Natural killer cell treated with Interleukin-12 subunit alpha and Interleukin-12 subunit beta and Interleukin-15 and Interleukin-18, amount 100 ng/mL, for 72 hours (primary cell): ENCODE data around the gene TOGARAM2. TPM values are rescaled to one million over a fixed set of nuclear protein-coding genes. Genes with fewer than 3 reads are reported as not detected.
"Not testable (repeated sequence)": the region's sequence is repeated elsewhere in the genome, so short reads cannot be mapped to it uniquely, and the experiment has no call there.

Experiments
- ATAC-seq, 2 donors: fragments of 150-1000 bp; cut with Tn5 transposase in 1 of 2; sonication (Bioruptor Pico), chemical (Tn5 transposase) in 1 of 2; 2 replicates each; pipeline ENCODE4 v1.10.0; 2021
- DNase-seq: peaks from one replicate; pipeline ENCODE4 v3.0.0; 2022; ENCODE audit warnings: low spot score
- H3K27ac Mint-ChIP-seq, 2 donors: 1 replicate in 1 of 2; 2 replicates in 1 of 2; pipeline ENCODE4 v1.8.0; 2022; ENCODE audit warnings: mixed read lengths in 2 of 2, mild to moderate bottlenecking in 1 of 2, moderate library complexity in 1 of 2
- H3K27me3 Mint-ChIP-seq, 2 donors: 1 replicate in 1 of 2; 2 replicates in 1 of 2; pipeline ENCODE4 v1.8.0; 2022; ENCODE audit warnings: mixed read lengths in 2 of 2
- H3K36me3 Mint-ChIP-seq: one replicate; pipeline ENCODE4 v1.8.0; 2022; ENCODE audit warnings: mixed read lengths
- H3K4me1 Mint-ChIP-seq, 2 donors: 1 replicate in 1 of 2; 2 replicates in 1 of 2; pipeline ENCODE4 v1.8.0; 2022; ENCODE audit warnings: low read depth in 2 of 2, mixed read lengths in 2 of 2, mild to moderate bottlenecking in 1 of 2
- H3K4me3 Mint-ChIP-seq: one replicate; pipeline ENCODE4 v1.8.0; 2022; ENCODE audit warnings: mixed read lengths
- H3K9me3 Mint-ChIP-seq: 2 replicates; pipeline ENCODE4 v1.8.0; 2022; ENCODE audit warnings: mixed read lengths
- total RNA-seq, 2 donors: library from RNA; stranded (reverse); gene quantifications; one replicate each; pipeline ENCODE4 v1.2.3, GENCODE V29; 2022

TOGARAM2 gene
- total RNA-seq, 2 donors from 2014 or later = 6.8 to 7.7 TPM

DNA sequence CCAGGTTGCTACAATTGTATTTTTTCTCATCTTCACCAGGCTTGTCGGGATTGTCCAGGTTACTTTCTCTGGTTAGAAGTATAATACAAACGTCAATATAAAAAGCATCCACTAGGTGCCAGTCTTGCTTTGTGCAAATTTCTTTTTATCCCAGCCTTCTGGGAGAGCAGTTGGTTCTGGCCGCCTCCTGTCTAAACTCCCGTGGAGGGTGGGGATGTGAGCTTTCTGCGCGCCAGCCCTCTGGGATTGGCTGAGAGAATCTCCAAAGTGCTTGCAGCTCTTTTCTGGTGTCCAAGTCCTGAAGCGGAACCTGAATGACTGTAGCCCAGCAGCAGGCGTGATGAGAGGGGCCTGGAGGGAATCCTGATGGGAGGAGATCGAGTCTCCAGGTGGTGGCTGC is 22.4 kb upstream of the TOGARAM2 start:
- Mint-ChIP-seq H3K36me3 (no peaks in the 10 kb centered on the region), H3K4me3 (no peak overlapping the region), H3K4me1 (peaks cover 0 to 8% of the 10 kb centered on the region in 2 donors)

DNA sequence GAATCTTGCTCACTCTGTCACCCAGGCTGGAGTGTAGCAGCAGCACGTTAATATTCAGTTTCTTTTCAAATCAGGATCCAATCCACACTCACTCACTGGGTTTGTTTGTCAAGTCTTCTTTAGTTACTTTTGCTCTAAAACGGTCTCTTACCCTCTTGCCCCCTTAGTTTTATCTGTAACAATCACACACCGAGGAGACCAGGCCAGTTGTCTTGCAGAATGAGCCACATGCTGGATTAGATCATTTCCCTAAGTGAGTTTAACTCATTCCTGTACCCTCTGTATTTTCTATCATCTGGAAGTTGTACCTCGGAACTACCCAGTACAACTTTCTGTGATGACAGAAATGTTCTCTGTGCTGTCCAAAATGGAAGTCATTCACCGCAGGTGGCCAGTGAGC is 20.7 kb upstream of the TOGARAM2 start:
- ATAC-seq = no peak

More for the DNA sequence above, 22.4 kb upstream of the TOGARAM2 start:
- ATAC-seq (peak; percentile 69 to 80), DNase-seq (no peak)
- Mint-ChIP-seq H3K27me3 (no peaks in the 10 kb centered on the region), H3K9me3 (no peaks in the 10 kb centered on the region), H3K27ac (no peak overlapping the region)

DNA sequence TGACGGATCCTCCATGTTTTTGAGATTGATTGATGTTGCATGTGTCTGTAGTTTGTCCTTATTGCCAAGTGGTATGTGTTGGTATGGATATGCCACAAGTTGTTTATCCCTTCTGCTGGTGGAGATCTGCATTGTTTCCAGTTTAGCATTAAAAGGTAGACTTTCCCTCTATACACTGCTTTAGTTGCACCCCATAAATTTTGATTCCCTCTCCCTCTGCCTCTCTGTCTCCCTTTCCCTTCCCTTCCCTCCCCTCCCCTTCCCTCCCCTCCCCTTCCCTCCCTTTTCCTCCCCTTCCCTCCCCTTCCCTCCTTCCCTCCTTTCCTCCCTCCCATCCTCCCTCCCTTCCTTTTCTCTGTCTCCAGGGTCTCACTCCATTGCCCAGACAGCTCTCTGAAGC is 18.6 kb upstream of the TOGARAM2 start:
- peaks cover 0 to 5% of the 10 kb centered on the region in 2 donors for H3K4me1 Mint-ChIP-seq
- H3K27ac Mint-ChIP-seq = no peak overlapping the region
- no peaks in the 10 kb centered on the region for H3K36me3 Mint-ChIP-seq
- no peaks in the 10 kb centered on the region for H3K9me3 Mint-ChIP-seq
- H3K4me3 Mint-ChIP-seq = no peak overlapping the region
- ATAC-seq = no peak
- DNase-seq = no peak
- no peaks in the 10 kb centered on the region for H3K27me3 Mint-ChIP-seq

More for the DNA sequence above, 20.7 kb upstream of the TOGARAM2 start:
- Mint-ChIP-seq H3K4me1 (peaks cover 0 to 8% of the 10 kb centered on the region in 2 donors), H3K27me3 (no peaks in the 10 kb centered on the region), H3K36me3 (no peaks in the 10 kb centered on the region), H3K4me3 (no peak overlapping the region), H3K27ac (no peak overlapping the region), H3K9me3 (no peaks in the 10 kb centered on the region)
- DNase-seq = no peak

DNA sequence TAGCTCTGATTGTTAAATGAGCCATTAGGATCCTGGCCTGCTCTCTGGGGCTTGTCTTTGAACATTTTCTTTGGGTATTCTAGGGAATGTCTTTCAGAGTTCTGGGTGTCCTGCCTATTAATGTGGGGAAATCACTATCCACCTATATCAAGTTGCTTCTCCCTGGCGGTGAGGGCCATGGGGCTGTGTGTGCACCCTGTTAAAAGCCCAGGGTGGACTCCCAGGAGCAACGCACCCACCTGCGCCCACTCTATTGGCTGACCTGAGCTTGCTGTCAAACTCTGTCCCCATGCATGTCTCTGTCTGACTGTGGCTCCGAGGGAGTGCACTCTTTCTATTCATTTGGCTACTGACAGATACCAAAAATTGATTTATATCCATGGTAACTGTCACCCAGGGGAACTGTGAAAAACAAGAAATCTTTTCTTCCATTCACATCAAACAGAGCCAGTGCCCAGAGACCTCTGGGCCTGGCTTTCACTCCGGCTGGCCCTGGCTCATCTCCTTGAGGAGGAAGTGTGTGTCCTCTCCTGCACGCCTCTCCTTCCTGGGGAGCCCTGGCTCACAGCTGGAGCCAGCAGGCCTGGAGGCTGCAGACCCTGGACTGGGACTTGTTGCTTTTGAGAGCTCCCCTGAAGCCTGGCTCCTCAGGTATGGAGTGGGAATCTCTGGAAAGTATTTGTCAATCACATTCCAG is 10.5 kb upstream of the TOGARAM2 start:
- Mint-ChIP-seq H3K36me3 (no peaks in the 10 kb centered on the region), H3K4me1 (peaks cover 3 to 7% of the 10 kb centered on the region in 2 donors), H3K27ac (no peak overlapping the region), H3K27me3 (no peaks in the 10 kb centered on the region), H3K4me3 (no peak overlapping the region), H3K9me3 (no peaks in the 10 kb centered on the region)
- no peak for DNase-seq
- ATAC-seq = no peak

DNA sequence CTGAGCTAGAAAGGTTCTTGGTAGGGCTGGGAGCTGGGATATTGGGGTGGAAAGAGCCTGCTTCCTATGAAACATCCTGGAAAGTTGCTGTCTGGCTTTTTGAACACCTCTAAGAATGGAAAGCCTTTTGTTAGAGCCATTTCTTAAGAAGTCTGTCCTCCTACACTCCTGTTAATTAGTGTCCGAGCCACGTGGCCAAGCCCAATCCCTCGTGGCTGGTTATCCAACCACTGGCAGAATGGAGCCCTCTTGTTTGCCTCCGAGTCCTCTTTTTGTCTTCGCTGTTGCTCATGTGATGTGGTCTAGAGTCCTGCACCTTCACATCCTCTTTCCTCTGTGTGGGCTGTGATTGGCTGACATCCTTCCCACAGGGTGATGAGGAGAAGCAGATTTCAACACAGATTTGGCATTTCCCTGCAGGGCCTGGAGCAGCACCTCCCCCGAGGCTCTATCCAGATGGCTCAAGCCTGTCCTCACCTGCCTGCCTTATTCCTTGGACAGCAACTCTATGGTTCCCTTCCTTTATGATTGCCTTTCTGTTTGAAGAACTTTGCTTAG is 8.2 kb upstream of the TOGARAM2 start:
- DNase-seq = no peak
- Mint-ChIP-seq H3K4me3 (no peak overlapping the region), H3K36me3 (no peaks in the 10 kb centered on the region), H3K9me3 (no peaks in the 10 kb centered on the region), H3K27me3 (no peaks in the 10 kb centered on the region), H3K4me1 (peaks cover 6 to 7% of the 10 kb centered on the region in 2 donors), H3K27ac (no peak overlapping the region)
- peak in 1 of 2 donors; percentile 31 for ATAC-seq

DNA sequence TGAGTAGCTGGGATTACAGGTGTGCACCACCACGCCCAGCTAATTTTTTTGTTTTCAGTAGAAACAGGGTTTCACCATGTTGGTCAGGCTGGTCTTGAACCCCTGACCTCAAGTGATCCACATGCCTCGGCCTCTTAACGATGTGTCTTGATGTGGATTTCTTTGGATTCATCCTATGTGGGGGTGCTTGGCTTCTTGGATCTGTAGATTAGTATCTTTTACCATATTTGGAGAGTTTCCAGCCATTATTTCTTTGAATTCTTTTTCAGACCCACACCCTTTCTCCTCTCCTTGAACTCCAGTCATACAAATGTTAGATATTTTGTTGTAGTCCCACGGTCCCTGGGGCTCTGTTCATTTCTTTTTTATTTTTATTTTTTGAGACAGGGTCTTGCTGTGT is 6.8 kb upstream of the TOGARAM2 start:
- DNase-seq (no peak), ATAC-seq (no peak)
- Mint-ChIP-seq H3K9me3 (no peaks in the 10 kb centered on the region), H3K36me3 (no peaks in the 10 kb centered on the region), H3K27ac (no peak overlapping the region), H3K4me3 (no peak overlapping the region), H3K27me3 (no peaks in the 10 kb centered on the region), H3K4me1 (peaks cover 6 to 7% of the 10 kb centered on the region in 2 donors)

DNA sequence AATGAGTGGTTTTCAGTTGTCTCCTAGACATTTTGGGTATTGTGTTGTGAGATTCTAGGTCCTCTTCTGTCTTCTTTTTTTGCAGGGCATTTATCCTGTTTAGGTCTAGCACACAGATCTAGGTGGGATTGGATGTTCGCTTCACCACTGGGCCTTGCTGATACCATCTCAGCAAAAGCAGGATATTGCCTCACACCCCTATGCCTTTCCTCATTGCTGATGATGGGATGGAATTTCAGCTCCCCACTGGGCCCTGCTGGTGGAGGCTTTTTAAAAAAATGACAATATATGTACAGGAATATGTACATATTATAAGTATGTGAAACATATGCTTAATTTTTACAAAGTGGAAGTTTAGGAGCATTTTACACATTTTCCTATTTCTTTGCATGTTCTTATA is 5.4 kb upstream of the TOGARAM2 start:
- Mint-ChIP-seq H3K9me3 (no peaks in the 10 kb centered on the region), H3K4me3 (no peak overlapping the region), H3K27me3 (no peaks in the 10 kb centered on the region), H3K4me1 (peaks cover 6 to 7% of the 10 kb centered on the region in 2 donors), H3K27ac (no peak overlapping the region), H3K36me3 (no peaks in the 10 kb centered on the region)
- DNase-seq = no peak
- ATAC-seq = no peak

DNA sequence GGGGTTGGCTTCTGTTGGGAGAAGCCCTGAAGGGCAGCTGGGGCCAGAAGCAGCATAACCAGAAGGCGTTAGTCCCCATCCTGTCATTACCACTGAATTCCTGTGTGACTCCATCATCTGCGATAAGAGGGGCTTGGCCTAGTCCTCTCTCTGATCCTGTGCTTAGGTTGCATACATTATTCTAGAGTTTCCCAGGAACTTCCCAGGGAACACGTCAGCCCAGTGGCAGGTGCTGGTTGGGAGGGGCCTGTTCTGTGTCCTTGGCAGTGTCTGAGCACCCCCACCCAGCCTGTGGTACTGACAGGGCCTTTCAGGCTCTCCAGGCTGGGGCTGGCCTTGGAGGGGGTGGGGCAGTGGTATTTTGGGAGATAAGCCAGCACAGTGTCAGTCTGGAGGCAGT is 4.5 kb upstream of the TOGARAM2 start:
- DNase-seq = no peak
- Mint-ChIP-seq H3K36me3 (no peaks in the 10 kb centered on the region), H3K27me3 (no peaks in the 10 kb centered on the region), H3K27ac (peak overlapping the region in 1 of 2 donors; percentile 53), H3K4me3 (no peak overlapping the region), H3K4me1 (peaks cover 6 to 7% of the 10 kb centered on the region in 2 donors), H3K9me3 (no peaks in the 10 kb centered on the region)
- ATAC-seq = no peak

DNA sequence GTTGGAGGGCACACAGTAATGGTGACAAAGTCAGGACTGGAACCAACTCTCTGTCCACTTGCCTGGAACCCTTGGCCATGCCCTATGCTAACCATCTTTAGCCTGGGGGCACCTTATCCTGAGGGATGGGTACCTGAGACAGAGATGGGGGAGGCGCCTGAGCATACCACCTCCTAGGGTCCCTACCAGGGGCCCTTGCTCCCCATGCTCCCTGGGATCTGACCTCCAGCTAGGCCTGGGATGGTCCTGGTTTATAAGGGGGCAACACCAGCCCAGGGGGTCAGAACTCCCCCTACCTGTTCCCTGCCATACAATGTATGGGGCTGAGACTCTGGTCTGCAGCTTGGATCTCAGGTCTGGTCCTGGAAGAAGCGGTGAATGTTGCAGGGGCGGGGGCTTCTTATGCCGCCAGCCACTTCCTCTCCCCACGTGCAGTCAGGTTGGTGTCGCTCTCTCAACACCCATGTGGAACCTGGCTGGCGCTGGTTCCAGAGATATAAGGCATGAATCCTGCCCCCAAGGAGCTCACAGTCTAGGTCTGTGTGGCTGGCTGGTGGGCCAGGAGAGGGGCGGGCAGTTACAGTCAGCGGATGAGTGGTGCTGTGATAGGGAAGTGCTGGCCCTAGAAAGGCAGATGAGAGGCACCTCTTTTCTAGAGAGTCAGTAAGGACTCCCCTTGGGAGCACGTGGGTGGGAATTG is 3.8 kb upstream of the TOGARAM2 start:
- ATAC-seq (no peak), DNase-seq (no peak)
- Mint-ChIP-seq H3K9me3 (no peaks in the 10 kb centered on the region), H3K4me1 (peaks cover 6 to 7% of the 10 kb centered on the region in 2 donors), H3K27ac (peak overlapping the region in 1 of 2 donors; percentile 71), H3K4me3 (no peak overlapping the region), H3K36me3 (no peaks in the 10 kb centered on the region), H3K27me3 (no peaks in the 10 kb centered on the region)

DNA sequence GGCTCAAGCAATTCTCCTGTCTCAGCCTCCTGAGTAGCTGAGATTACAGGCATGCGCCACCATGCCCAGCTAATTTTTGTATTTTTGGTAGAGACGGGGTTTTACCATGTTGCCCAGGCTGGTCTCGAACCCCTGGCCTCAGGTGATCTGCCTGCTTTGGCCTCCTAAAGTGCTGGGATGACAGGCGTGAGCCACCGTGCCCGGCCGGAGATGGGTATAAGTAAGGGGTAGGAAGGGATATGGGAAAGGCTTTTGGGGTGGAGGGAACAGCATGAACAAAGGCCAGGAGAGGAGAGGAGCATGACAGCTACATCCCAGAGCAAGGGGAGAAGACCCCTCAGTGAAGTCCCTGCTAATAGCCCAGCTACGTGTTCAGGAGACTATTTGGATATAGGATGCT is 3.1 kb upstream of the TOGARAM2 start:
- H3K4me3 Mint-ChIP-seq, H3K36me3 Mint-ChIP-seq, DNase-seq, H3K9me3 Mint-ChIP-seq, H3K4me1 Mint-ChIP-seq, ATAC-seq, H3K27me3 Mint-ChIP-seq: not testable (repeated sequence)
- peak overlapping the region in 1 of 2 donors; percentile 71 for H3K27ac Mint-ChIP-seq

DNA sequence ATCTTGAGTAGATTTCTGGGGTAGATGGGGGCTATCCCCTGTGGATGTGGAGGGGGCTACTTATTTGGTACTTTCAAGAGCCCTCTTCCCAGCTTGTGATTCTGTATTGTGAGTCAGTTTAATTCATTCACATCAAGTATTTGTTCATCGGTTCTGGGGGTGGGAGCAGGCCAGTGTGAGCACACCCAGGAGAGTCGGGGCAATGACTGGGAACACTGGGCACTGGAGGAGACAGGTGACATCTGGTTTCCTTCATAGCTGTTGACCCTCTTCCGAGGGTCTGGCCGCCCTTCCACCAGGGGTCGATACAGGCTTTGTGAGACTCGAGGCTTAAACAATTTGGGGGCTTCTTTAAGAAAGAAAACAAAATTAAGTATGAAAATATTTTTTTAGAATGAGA is 2.5 kb upstream of the TOGARAM2 start:
- no peaks in the 10 kb centered on the region for H3K9me3 Mint-ChIP-seq
- no peaks in the 10 kb centered on the region for H3K36me3 Mint-ChIP-seq
- H3K4me3 Mint-ChIP-seq = no peak overlapping the region
- no peaks in the 10 kb centered on the region for H3K27me3 Mint-ChIP-seq
- peak overlapping the region in 1 of 2 donors; percentile 71 for H3K27ac Mint-ChIP-seq
- H3K4me1 Mint-ChIP-seq = peaks cover 0 to 3% of the 10 kb centered on the region in 2 donors
- ATAC-seq = no peak
- DNase-seq = no peak

DNA sequence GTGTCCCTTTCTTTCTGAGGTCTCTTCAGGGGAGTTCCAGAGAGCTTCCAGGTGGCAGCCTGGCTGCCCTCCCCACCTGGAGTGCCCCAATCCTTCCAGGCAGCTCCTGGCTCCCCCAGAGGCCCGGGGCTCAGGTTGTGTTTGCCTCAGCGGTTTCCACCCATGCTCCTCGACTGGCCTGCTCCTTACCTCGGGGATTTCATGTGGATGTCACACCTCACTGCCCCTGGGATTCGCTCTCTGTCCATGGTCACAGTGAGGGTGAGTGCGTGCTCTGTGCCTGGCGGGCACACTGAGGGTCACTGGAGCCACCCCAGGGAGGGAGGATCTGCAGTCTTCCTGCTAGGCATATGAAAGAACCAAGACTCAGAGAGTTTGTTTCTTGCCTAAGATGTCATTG is 2.1 kb upstream of the TOGARAM2 start:
- no peaks in the 10 kb centered on the region for H3K9me3 Mint-ChIP-seq
- no peaks in the 10 kb centered on the region for H3K27me3 Mint-ChIP-seq
- no peak overlapping the region for H3K4me3 Mint-ChIP-seq
- H3K36me3 Mint-ChIP-seq = no peaks in the 10 kb centered on the region
- H3K27ac Mint-ChIP-seq = no peak overlapping the region
- ATAC-seq (no peak), DNase-seq (no peak)
- H3K4me1 Mint-ChIP-seq = peaks cover 0 to 6% of the 10 kb centered on the region in 2 donors

DNA sequence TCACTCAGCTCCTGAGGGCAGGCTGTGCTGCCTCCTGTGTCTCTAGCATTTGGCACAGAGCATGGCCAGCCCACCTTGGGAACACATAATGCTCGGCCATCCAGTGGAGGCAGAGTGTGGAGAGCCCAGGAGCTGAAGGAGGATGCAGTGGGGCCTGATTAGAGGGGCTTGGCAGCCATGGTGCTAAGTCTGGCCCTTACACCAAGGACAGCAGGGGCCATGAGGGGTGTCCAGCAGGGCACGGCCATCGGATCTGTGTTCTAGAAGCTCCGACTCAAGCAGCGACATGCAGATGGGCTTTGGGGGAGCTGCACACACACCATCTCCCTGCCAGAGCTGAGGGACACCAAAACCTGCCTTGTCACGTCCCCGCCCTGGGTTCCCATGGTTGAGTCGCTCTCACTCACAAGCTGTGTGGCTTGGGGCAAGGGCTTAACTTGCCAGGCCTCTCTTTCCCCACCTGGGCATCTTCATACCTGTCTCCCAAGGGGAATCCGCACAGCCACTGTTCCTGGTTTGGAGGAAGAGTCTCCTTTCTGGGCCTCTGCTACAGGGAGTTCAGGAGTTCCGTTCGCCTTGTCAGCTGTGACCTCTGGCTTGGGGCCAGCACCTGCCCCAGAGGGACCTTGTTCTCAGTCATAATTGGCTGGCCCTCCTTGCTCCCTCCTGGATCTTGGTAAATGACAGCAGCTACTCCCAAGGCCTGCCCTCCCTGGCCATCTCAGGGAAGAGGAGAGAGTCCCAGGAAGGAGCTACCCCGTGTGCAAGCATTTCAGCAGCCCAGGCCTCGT is 1.3 kb upstream of the TOGARAM2 start:
- Mint-ChIP-seq H3K9me3 (no peaks in the 10 kb centered on the region), H3K4me1 (peaks cover 0 to 6% of the 10 kb centered on the region in 2 donors), H3K27me3 (no peaks in the 10 kb centered on the region), H3K36me3 (no peaks in the 10 kb centered on the region), H3K4me3 (no peak overlapping the region), H3K27ac (no peak overlapping the region)
- ATAC-seq (peak in 1 of 2 donors; percentile 41), DNase-seq (no peak)
